H1 (cell line): ENCODE results near the gene RASAL2. TPM values are rescaled to one million over a fixed set of nuclear protein-coding genes. Genes with fewer than 3 reads are reported as not detected.

Source experiments
- CTCF ChIA-PET: fragments of 300-600 bp; sonication (Branson Sonifier 250); formaldehyde crosslinking; loops from one replicate; lab custom pipeline; 2021; ENCODE audit not compliant: partially characterized antibody; lab: Charles Lee
- POLR2A ChIA-PET: fragments of 300-600 bp; sonication (Branson Sonifier 250); formaldehyde crosslinking; loops from one replicate; lab custom pipeline; 2021; ENCODE audit warnings: inconsistent platforms; ENCODE audit not compliant: partially characterized antibody; lab: Charles Lee
- DNase-seq, 2 experiments: peaks; one replicate each; pipeline versions ENCODE4 v3.0.0 to v3.0.0-alpha.2; 2010 to 2022; ENCODE audit warnings: low spot score in 2 of 2, low read depth in 1 of 2, mixed read lengths in 1 of 2
- FAIRE-seq: peaks from 2 replicates; lab custom pipeline; 2011; peaks lifted over from hg19 to GRCh38; lab: Jason Lieb, UNC
- H2AFZ ChIP-seq: 2 replicates; pipeline ENCODE4 v1.8.1; 2012; ENCODE audit warnings: low read length, inconsistent platforms
- H2AK5ac ChIP-seq: 2 replicates; pipeline ENCODE4 v1.6.1; 2013; ENCODE audit warnings: low read depth, low read length
- H2BK120ac ChIP-seq: replicated peaks from 2 replicates; pipeline ENCODE3; 2013; ENCODE audit warnings: low read depth, low read length, inconsistent platforms
- H2BK12ac ChIP-seq: 2 replicates; pipeline ENCODE4 v1.6.1; 2013; ENCODE audit warnings: low read depth, low read length
- H2BK15ac ChIP-seq: 2 replicates; pipeline ENCODE4 v1.6.1; 2013; ENCODE audit warnings: low read length
- H2BK20ac ChIP-seq: 2 replicates; pipeline ENCODE4 v1.6.1; 2013; ENCODE audit warnings: low read length
- H2BK5ac ChIP-seq: 2 replicates; pipeline ENCODE4 v1.6.1; 2013; ENCODE audit warnings: low read depth, low read length
- H3K14ac ChIP-seq: 2 replicates; pipeline ENCODE4 v1.6.1; 2013; ENCODE audit warnings: inconsistent platforms; ENCODE audit not compliant: insufficient read length
- H3K18ac ChIP-seq: 2 replicates; pipeline ENCODE4 v1.6.1; 2013; ENCODE audit warnings: low read length; ENCODE audit errors: extremely low read depth
- H3K23ac ChIP-seq: 2 replicates; pipeline ENCODE4 v1.6.1; 2013; ENCODE audit warnings: inconsistent platforms; ENCODE audit not compliant: insufficient read length
- H3K23me2 ChIP-seq: 2 replicates; pipeline ENCODE4 v1.6.1; 2013; ENCODE audit warnings: low read depth, low read length
- H3K27ac ChIP-seq: 2 replicates; pipeline ENCODE4 v1.6.1; 2011; ENCODE audit warnings: low read depth, low read length, inconsistent platforms
- H3K27me3 ChIP-seq, 4 experiments: replicated peaks in 1 of 4; 1 replicate in 1 of 4; 2 replicates in 3 of 4; pipeline versions ENCODE4 v1.6.1 to v1.8.1; 2011 to 2013; ENCODE audit warnings: low read length in 3 of 4, mild to moderate bottlenecking in 3 of 4, inconsistent platforms in 2 of 4, mixed read lengths in 2 of 4, moderate library complexity in 1 of 4; ENCODE audit not compliant: control insufficient read depth in 3 of 4, insufficient read depth in 3 of 4; ENCODE audit errors: extremely low read depth in 1 of 4
- H3K36me3 ChIP-seq, 4 experiments: 2 replicates each; pipeline versions ENCODE4 v1.6.1 to v1.8.1; 2011 to 2013; ENCODE audit warnings: mild to moderate bottlenecking in 4 of 4, low read length in 3 of 4, moderate library complexity in 2 of 4, control low read depth in 1 of 4, inconsistent platforms in 1 of 4; ENCODE audit not compliant: insufficient read depth in 4 of 4, control insufficient read depth in 2 of 4
- H3K4ac ChIP-seq: replicated peaks from 2 replicates; pipeline ENCODE3; 2013; ENCODE audit warnings: low read length, low read depth, mixed read lengths, inconsistent platforms; ENCODE audit not compliant: insufficient read length
- H3K4me1 ChIP-seq, 4 experiments: replicated peaks in 1 of 4; 1 replicate in 1 of 4; 2 replicates in 3 of 4; pipeline versions ENCODE4 v1.6.1 to v1.8.1; 2011 to 2013; ENCODE audit warnings: low read length in 3 of 4, inconsistent platforms in 2 of 4, mixed read lengths in 1 of 4; ENCODE audit not compliant: insufficient read depth in 4 of 4, control insufficient read depth in 3 of 4
- H3K4me2 ChIP-seq, 2 experiments: 2 replicates each; pipeline versions ENCODE4 v1.6.1 to v1.8.1; 2011 to 2013; ENCODE audit warnings: low read depth in 2 of 2, low read length in 2 of 2, control low read depth in 1 of 2, inconsistent platforms in 1 of 2, mild to moderate bottlenecking in 1 of 2; ENCODE audit not compliant: insufficient read depth in 1 of 2
- H3K4me3 ChIP-seq, 4 experiments: fragments of 200-600, 300-600 bp in 1 of 4; sonication (generic), shearing (Covaris generic), sonication (Bioruptor Twin) in 1 of 4; 2 replicates each; pipeline versions ENCODE4 v1.5.1 to v1.8.1; 2011 to 2016; ENCODE audit warnings: low read length in 4 of 4, low read depth in 3 of 4, control low read depth in 2 of 4, inconsistent platforms in 2 of 4, mild to moderate bottlenecking in 2 of 4, mixed read lengths in 1 of 4, moderate library complexity in 1 of 4; ENCODE audit not compliant: insufficient read depth in 2 of 4; ENCODE audit errors: extremely low read depth in 1 of 4
- H3K56ac ChIP-seq: replicated peaks from 2 replicates; pipeline ENCODE3; 2013; ENCODE audit warnings: low read depth, mild to moderate bottlenecking, mixed read lengths, low read length, inconsistent platforms; ENCODE audit not compliant: insufficient read length
- H3K79me1 ChIP-seq: 2 replicates; pipeline ENCODE4 v1.6.1; 2013; ENCODE audit warnings: low read depth, low read length, control low read depth
- H3K79me2 ChIP-seq, 2 experiments: 2 replicates each; pipeline versions ENCODE4 v1.6.1 to v1.8.1; 2012 to 2013; ENCODE audit warnings: low read length in 2 of 2, mild to moderate bottlenecking in 2 of 2, inconsistent platforms in 1 of 2; ENCODE audit not compliant: insufficient read depth in 2 of 2, control insufficient read depth in 1 of 2
- H3K9ac ChIP-seq, 4 experiments: replicated peaks in 1 of 4; 1 replicate in 1 of 4; 2 replicates in 3 of 4; pipeline versions ENCODE4 v1.6.1 to v1.8.1; 2011 to 2013; ENCODE audit warnings: low read depth in 3 of 4, low read length in 3 of 4, control low read depth in 2 of 4, mild to moderate bottlenecking in 2 of 4, moderate library complexity in 2 of 4, inconsistent platforms in 1 of 4; ENCODE audit errors: extremely low read depth in 1 of 4
- H3K9me3 ChIP-seq, 2 experiments: 2 replicates each; pipeline versions ENCODE4 v1.6.1 to v1.8.1; 2012 to 2013; ENCODE audit warnings: mild to moderate bottlenecking in 2 of 2, moderate library complexity in 2 of 2, control low read depth in 1 of 2, inconsistent platforms in 1 of 2, low read depth in 1 of 2, low read length in 1 of 2, mixed read lengths in 1 of 2; ENCODE audit not compliant: insufficient read depth in 2 of 2
- H4K20me1 ChIP-seq, 2 experiments: replicated peaks in 1 of 2; 2 replicates each; pipeline versions ENCODE3 to v1.8.1; 2011 to 2013; ENCODE audit warnings: inconsistent platforms in 2 of 2, low read length in 2 of 2, mild to moderate bottlenecking in 1 of 2; ENCODE audit not compliant: insufficient read depth in 2 of 2, control insufficient read depth in 1 of 2
- H4K5ac ChIP-seq: 2 replicates; pipeline ENCODE4 v1.6.1; 2013; ENCODE audit warnings: low read length, low read depth, mixed read lengths, inconsistent platforms; ENCODE audit not compliant: insufficient read length
- H4K8ac ChIP-seq: 2 replicates; pipeline ENCODE4 v1.8.0; 2013; ENCODE audit warnings: mild to moderate bottlenecking, moderate library complexity, low read length, inconsistent platforms; ENCODE audit not compliant: insufficient read depth; ENCODE audit errors: extremely low read depth
- H4K91ac ChIP-seq: replicated peaks from 2 replicates; pipeline ENCODE3; 2013; ENCODE audit warnings: low read length, mixed read lengths, inconsistent platforms; ENCODE audit not compliant: insufficient read length
- POU5F1 ChIP-seq: IDR thresholded peaks from 2 replicates; pipeline ENCODE4 v1.6.1; 2011; ENCODE audit warnings: low read depth, mild to moderate bottlenecking, low read length, moderate library complexity
- WGBS, 2 experiments: shearing (Covaris generic) in 1 of 2; methylation state at CpG; one replicate each; pipeline versions ENCODE4 v1.1.6 to v1.1.7; 2013 to 2015; ENCODE audit warnings: low lambda C conversion rate in 2 of 2, mixed read lengths in 2 of 2, inconsistent platforms in 1 of 2, low coverage in 1 of 2, missing lambda C conversion rate in 1 of 2; ENCODE audit not compliant: insufficient replicate concordance in 2 of 2, insufficient coverage in 1 of 2, insufficient read length in 1 of 2; ENCODE audit errors: extremely low coverage in 1 of 2, missing lambda C conversion rate in 1 of 2; 5-methylcytosine and 5-hydroxymethylcytosine counted together
- polyA plus RNA-seq, 7 experiments: library from polyadenylated mRNA; depleted of rRNA in 3 of 7; stranded (reverse) in 5 of 7; unstranded in 2 of 7; fragments of >200 nt in 5 of 7; fragments of 200-250 nt in 2 of 7; gene quantifications; 1 replicate in 5 of 7; 2 replicates in 1 of 7; 4 replicates in 1 of 7; pipeline versions ENCODE4 v1.2.1 to v1.2.3, GENCODE V29; 2011 to 2013; ENCODE audit warnings: missing spikeins in 2 of 7, mixed read lengths in 2 of 7
- total RNA-seq: library from RNA; stranded (reverse); fragmentation: NEBNext Ultra II Directional; extraction: Animal tissue kit (Norgen Biotek cat#: 25700); gene quantifications from 2 replicates; pipeline ENCODE4 v1.2.1, GENCODE V29; 2021

Gene RASAL2
- total and polyA plus RNA-seq, 2 of the 8 experiments (the other 6 are each of a cell fraction or from before 2014, with no cell fraction given) = 15.9 to 32.5 TPM

- no peaks in the 10 kb centered on the region for H3K36me3 ChIP-seq
- H3K18ac ChIP-seq = no peak overlapping the region
- no peak overlapping the region for H3K9ac ChIP-seq
- H4K5ac ChIP-seq = no peak overlapping the region
- no peaks in the 10 kb centered on the region for H3K9me3 ChIP-seq
- no peak overlapping the region for H3K4me2 ChIP-seq
- no peak overlapping the region for H2BK15ac ChIP-seq
- WGBS, 2 experiments = 96% methylated on average over 15 of the region's 16 CpGs; no CpG with 5 or more reads in 1 of the 2 experiments
- no peak overlapping the region for H4K8ac ChIP-seq
- H3K56ac ChIP-seq = peak overlapping the region; percentile 18
- H4K20me1 ChIP-seq = no peaks in the 10 kb centered on the region
- no peak overlapping the region for H3K14ac ChIP-seq
- no peak overlapping the region for H3K4me3 ChIP-seq
- no peak overlapping the region for H3K23ac ChIP-seq
- no peak overlapping the region for H2AK5ac ChIP-seq
- POLR2A ChIA-PET = no interaction called here
- no peak for FAIRE-seq
- H2AFZ ChIP-seq = no peak overlapping the region
- no peaks in the 10 kb centered on the region for H3K79me2 ChIP-seq
- no peak for TF ChIP-seq POU5F1
- TF ChIP-seq, all 59 proteins: peak for 0
- Histone ChIP-seq H3K27ac (no peak overlapping the region), H2BK12ac (no peak overlapping the region), H3K23me2 (no peaks in the 10 kb centered on the region), H2BK120ac (no peak overlapping the region), H2BK5ac (no peak overlapping the region), H3K4ac (no peak overlapping the region), H3K4me1 (no peaks in the 10 kb centered on the region; a peak in 1 of 7 replicates), H3K27me3 (no peaks in the 10 kb centered on the region), H3K79me1 (no peaks in the 10 kb centered on the region), H4K91ac (no peak overlapping the region), H2BK20ac (no peak overlapping the region)
- DNase-seq = peak in 1 of 2 experiments; percentile 33
- CTCF ChIA-PET = interaction anchor here (0.7 to 10.0 kb wide), 7 partner anchors 7 to 182 kb away, joined by 3 to 100 read pairs (median 3); no protein-coding TSS in a partner anchor
These were observed 399.4 kb downstream of the RASAL2 start for GRCh38 chr1:178493301-178493741.
